Right cardiac atrium (tissue), 5 donors: ENCODE data around the gene VPS41. TPM values are rescaled to one million over a fixed set of nuclear protein-coding genes. Genes with fewer than 3 reads are reported as not detected.

Experiments
- ATAC-seq, 2 donors: fragments of 200-7000 bp; cut with Tn5 transposase; one replicate each; pipeline versions ENCODE4 v1.8.0 to v1.9.1; 2020; ENCODE audit warnings: moderate library complexity in 2 of 2, mild to moderate bottlenecking in 1 of 2
- DNase-seq, 3 donors: peaks; one replicate each; pipeline ENCODE4 v3.0.0-alpha.2; 2020
- H3K27ac ChIP-seq: one replicate; pipeline ENCODE4 v1.5.1; 2013; ENCODE audit warnings: mild to moderate bottlenecking, low read length, control low read depth, moderate library complexity
- H3K27me3 ChIP-seq: one replicate; pipeline ENCODE4 v1.6.1; 2013; ENCODE audit not compliant: control insufficient read depth, insufficient read depth
- H3K4me1 ChIP-seq: one replicate; pipeline ENCODE4 v1.6.1; 2013; ENCODE audit warnings: low read length; ENCODE audit not compliant: control insufficient read depth, insufficient read depth
- H3K4me3 ChIP-seq: one replicate; pipeline ENCODE4 v1.5.1; 2013; ENCODE audit warnings: low read length, control low read depth
- H3K9me3 ChIP-seq: one replicate; pipeline ENCODE4 v1.6.1; 2013; ENCODE audit warnings: low read length; ENCODE audit not compliant: control insufficient read depth
- WGBS: extraction: QIAGEN DNeasy Blood & Tissue Kit; methylation state at CpG from one replicate; pipeline ENCODE4 v1.1.7; 2013; 5-methylcytosine and 5-hydroxymethylcytosine counted together
- intact Hi-C, 4 donors: fragments of 100-400 bp; cut with DNase I; formaldehyde crosslinking; loops; one replicate each; pipeline versions ENCODE4 v1.11.0 to v1.14.0; 2022 to 2023
- polyA plus RNA-seq: library from polyadenylated mRNA; stranded (reverse); fragments of 200-250 nt; gene quantifications from one replicate; pipeline ENCODE4 v1.2.3, GENCODE V29; 2013
- total RNA-seq, 4 donors: library from RNA; stranded (reverse); fragmentation: NEBNext Ultra II Directional; extraction: Animal tissue kit (Norgen Biotek cat#: 25700); gene quantifications; one replicate each; pipeline ENCODE4 v1.2.1, GENCODE V29; 2021
- donor health status: healthy with polysubstance abuse.
- donor health status: DM: no; HTN: yes; CAD: no.
- donor health status: DM: no; HTN: no; CAD: no.
- donor health status: DM: no; HTN: yes; CAD: no; lungs with severe emphysema.
- donor health status: DM: yes; HTN: yes; CAD: no.

Gene VPS41
- total and polyA plus RNA-seq, 5 donors, result 11.5 to 54.7 (median 45.5) TPM

- DNase-seq (no peak), ATAC-seq (no peak)
- intact Hi-C loops, result no loop called here
- no peak overlapping the region for H3K27ac ChIP-seq
- no peaks in the 10 kb centered on the region for H3K9me3 ChIP-seq
- no peaks in the 10 kb centered on the region for H3K27me3 ChIP-seq
- H3K4me3 ChIP-seq, result no peak overlapping the region
- WGBS, result 76% methylated on average over 3 of the region's 3 CpGs
- no peaks in the 10 kb centered on the region for H3K4me1 ChIP-seq
Measured at GRCh38 chr7:38907066-38907465, 1.9 kb downstream of the VPS41 start.

- no peaks in the 10 kb centered on the region for H3K27me3 ChIP-seq
- no peak overlapping the region for H3K4me3 ChIP-seq
- H3K9me3 ChIP-seq, result no peaks in the 10 kb centered on the region
- H3K27ac ChIP-seq, result no peak overlapping the region
- intact Hi-C loops, result no loop called here
- ATAC-seq, result no peak
- H3K4me1 ChIP-seq, result no peaks in the 10 kb centered on the region
- DNase-seq, result no peak
- 73% methylated on average over 3 of the region's 3 CpGs for WGBS
Measured at GRCh38 chr7:38905056-38905759, 3.8 kb downstream of the VPS41 start.

DNA sequence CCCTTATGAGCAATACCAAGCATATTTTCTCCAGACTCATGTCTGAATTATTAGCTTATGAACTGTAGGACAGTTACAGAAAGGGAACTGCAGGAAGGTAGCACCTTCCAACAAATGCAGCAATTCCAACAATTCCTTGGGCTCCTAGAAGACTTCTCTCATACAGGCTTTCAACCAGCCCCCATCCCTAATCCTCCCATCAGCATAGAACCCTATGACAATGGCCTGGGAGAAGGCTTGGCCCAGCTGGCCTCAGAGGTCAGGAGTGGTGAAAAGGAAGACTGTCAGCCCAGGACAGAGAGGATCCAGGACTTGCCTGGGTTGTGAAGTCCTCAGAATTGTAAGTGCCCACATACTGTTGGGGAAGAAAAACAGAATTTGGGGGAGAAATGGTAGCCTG lies 5.9 kb downstream of the VPS41 start:
- Histone ChIP-seq H3K4me3 (no peak overlapping the region), H3K27me3 (no peaks in the 10 kb centered on the region), H3K4me1 (no peaks in the 10 kb centered on the region), H3K27ac (no peak overlapping the region), H3K9me3 (no peaks in the 10 kb centered on the region)
- intact Hi-C loops, result no loop called here
- ATAC-seq, result no peak
- DNase-seq, result no peak

DNA sequence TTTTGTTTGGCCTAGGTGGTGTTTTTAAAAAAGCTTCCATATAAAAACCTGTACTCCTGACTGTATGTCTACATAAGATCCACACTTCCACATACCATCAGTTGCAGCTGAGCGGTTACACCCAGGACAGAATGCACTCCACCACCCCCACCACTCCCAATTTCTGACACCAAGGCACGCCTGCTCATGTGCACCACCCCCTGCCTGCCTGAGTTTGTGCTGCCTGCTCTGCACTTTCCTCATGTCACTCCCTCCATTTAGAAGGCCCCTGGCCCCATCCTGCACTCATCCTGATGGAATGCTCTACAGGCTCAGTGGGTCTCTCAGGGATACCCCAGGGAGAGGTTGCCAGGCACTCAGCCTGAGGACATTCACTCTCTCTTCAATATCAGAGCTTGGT lies 6.5 kb downstream of the VPS41 start:
- no peaks in the 10 kb centered on the region for H3K4me1 ChIP-seq
- no peaks in the 10 kb centered on the region for H3K27me3 ChIP-seq
- WGBS, result 98% methylated on average over 2 of the region's 2 CpGs
- no peak overlapping the region for H3K27ac ChIP-seq
- no peaks in the 10 kb centered on the region for H3K9me3 ChIP-seq
- DNase-seq, result no peak
- ATAC-seq, result no peak
- intact Hi-C loops, result no loop called here
- no peak overlapping the region for H3K4me3 ChIP-seq

- no peak overlapping the region for H3K27ac ChIP-seq
- intact Hi-C loops, result no loop called here
- no peaks in the 10 kb centered on the region for H3K9me3 ChIP-seq
- no peak for ATAC-seq
- H3K27me3 ChIP-seq, result no peaks in the 10 kb centered on the region
- peaks cover 2% of the 10 kb centered on the region for H3K4me1 ChIP-seq
- WGBS, result 96% methylated on average over 3 of the region's 3 CpGs
- DNase-seq, result no peak
- no peak overlapping the region for H3K4me3 ChIP-seq
Measured at GRCh38 chr7:38893061-38893460, 15.9 kb downstream of the VPS41 start.

DNA sequence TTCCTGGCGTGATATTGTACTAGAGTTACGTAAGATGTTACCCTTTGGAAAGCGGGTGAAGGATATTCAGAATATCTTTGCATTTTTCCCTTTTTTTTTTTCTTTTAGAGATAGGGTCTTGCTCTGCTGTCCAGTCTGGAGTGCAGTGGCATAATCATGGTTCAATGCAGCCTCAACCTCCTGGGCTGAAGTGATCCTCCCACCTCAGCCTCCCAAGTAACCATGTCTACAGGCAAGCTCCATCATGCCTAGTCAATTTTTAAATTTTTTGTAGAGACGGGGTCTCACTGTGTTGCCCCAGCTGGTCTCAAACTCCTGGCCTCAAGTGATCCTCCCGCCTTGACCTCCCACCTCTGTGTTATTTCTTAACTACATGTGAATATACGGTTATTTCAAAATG lies 18.4 kb downstream of the VPS41 start:
- H3K4me1 ChIP-seq, result peaks cover 2% of the 10 kb centered on the region
- DNase-seq (no peak), ATAC-seq (no peak)
- H3K9me3 ChIP-seq, result no peaks in the 10 kb centered on the region
- intact Hi-C loops, result no loop called here
- no peaks in the 10 kb centered on the region for H3K27me3 ChIP-seq
- H3K27ac ChIP-seq, result no peak overlapping the region
- H3K4me3 ChIP-seq, result no peak overlapping the region
- 81% methylated on average over 6 of the region's 6 CpGs for WGBS

- intact Hi-C loops, result no loop called here
- Histone ChIP-seq H3K27me3 (no peaks in the 10 kb centered on the region), H3K4me1 (peaks cover 2% of the 10 kb centered on the region), H3K4me3 (no peak overlapping the region), H3K9me3 (no peaks in the 10 kb centered on the region), H3K27ac (no peak overlapping the region)
- DNase-seq (no peak), ATAC-seq (no peak)
- 95% methylated on average over 5 of the region's 5 CpGs for WGBS
Measured at GRCh38 chr7:38889872-38890432, 19.0 kb downstream of the VPS41 start.

- WGBS, result 94% methylated on average over 1 of the region's 1 CpG
- Histone ChIP-seq H3K27me3 (no peaks in the 10 kb centered on the region), H3K4me3 (no peak overlapping the region), H3K4me1 (peaks cover 2% of the 10 kb centered on the region), H3K27ac (no peak overlapping the region), H3K9me3 (no peaks in the 10 kb centered on the region)
- ATAC-seq (no peak), DNase-seq (no peak)
- intact Hi-C loops, result no loop called here
Measured at GRCh38 chr7:38889079-38889478, 19.9 kb downstream of the VPS41 start.

- H3K27ac ChIP-seq, result no peak overlapping the region
- WGBS, result 95% methylated on average over 10 of the region's 10 CpGs
- DNase-seq (no peak), ATAC-seq (no peak)
- H3K4me1 ChIP-seq, result no peaks in the 10 kb centered on the region
- H3K27me3 ChIP-seq, result no peaks in the 10 kb centered on the region
- no peaks in the 10 kb centered on the region for H3K9me3 ChIP-seq
- intact Hi-C loops, result no loop called here
- no peak overlapping the region for H3K4me3 ChIP-seq
Measured at GRCh38 chr7:38886265-38886664, 22.7 kb downstream of the VPS41 start.

- no peaks in the 10 kb centered on the region for H3K27me3 ChIP-seq
- no peaks in the 10 kb centered on the region for H3K4me1 ChIP-seq
- no peak overlapping the region for H3K4me3 ChIP-seq
- intact Hi-C loops, result no loop called here
- H3K27ac ChIP-seq, result no peak overlapping the region
- no peak for ATAC-seq
- WGBS, result 98% methylated on average over 1 of the region's 1 CpG
- no peaks in the 10 kb centered on the region for H3K9me3 ChIP-seq
- no peak for DNase-seq
Measured at GRCh38 chr7:38883706-38884105, 25.3 kb downstream of the VPS41 start.

DNA sequence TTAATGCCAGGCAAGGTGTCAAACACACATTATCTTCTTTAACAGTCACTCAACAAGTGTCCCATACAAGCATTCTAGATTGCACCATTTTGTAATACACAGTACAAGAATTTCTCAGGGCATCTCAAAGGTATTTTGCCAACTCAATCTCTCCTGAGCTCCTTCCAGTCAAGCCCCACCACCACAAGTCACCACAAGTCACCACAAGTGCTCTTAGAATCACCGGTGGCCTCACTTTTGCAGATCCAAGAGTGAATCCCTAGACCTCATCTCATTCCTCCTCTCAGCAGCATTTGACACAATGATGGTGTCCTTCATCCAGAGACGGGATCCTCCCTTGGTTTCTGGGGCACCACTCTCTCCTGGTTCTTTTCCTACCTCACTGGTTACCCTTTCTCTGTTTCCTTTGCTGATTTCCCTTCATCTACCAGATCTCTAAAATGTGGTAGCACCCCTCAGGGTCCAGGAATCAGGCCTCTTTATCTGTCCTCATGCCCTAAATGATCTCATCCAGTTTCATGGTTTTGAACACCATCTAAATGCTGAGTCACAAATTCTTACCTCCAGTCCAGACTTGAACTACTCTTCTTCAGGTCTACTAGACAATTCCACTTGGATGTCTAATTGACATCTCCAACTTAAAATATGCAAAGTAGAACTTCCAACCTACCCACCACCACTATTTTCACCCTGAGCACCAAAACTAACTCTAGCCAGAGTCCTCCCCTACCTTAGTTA lies 26.9 kb downstream of the VPS41 start:
- DNase-seq (no peak), ATAC-seq (no peak)
- Histone ChIP-seq H3K4me1 (peaks cover 1% of the 10 kb centered on the region), H3K9me3 (no peaks in the 10 kb centered on the region), H3K27me3 (no peaks in the 10 kb centered on the region), H3K4me3 (no peak overlapping the region), H3K27ac (no peak overlapping the region)
- WGBS, result 65% methylated on average over 2 of the region's 2 CpGs
- intact Hi-C loops, result no loop called here
